Smooth muscle cell of the brain vasculature (primary cell): ENCODE data around the gene ELAC2.

Experiments
- DNase-seq: peaks from one replicate; pipeline ENCODE4 v3.0.0-alpha.2; 2012; ENCODE audit warnings: low read depth, low spot score

Gene ELAC2

DNA sequence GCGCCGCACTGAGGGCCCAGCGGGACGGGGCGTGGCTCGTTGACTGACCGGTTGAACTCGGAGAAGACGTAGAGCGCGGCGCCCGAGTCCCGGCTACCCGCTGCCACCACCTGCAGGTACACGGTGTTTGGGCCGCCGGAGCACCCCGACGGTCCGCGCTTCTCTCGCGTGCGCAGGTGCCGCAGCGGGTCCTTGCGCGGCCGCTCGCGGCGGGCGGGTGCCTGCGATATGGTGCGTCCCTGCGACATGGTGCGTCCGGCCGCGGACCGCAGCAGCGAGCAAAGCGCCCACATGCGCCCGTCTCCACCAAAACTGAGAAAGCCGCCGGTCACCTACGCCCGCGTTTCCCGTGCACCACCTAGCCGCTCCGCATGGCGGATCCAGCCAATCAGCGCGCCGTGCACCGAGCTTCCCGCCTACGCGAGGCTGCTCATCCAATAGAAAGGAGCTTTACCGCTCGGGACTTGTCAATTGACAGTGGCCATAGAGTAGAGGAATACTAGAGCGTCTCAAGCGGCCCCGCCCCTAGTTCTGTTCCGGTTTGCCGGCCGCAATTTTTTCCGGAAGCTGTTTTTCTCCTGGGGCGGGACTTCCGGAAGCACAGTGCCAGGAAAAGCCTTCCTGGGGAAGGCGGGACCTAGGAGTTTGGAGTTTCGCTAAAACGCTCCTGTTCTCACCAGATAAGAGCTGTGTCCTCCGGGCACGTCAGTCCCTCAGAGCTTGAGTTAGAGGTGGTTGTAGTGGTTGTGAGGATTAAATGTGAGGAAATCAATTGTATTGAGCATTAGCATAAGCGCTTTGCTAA, at the start of gene ELAC2:
Gene ELAC2 (minus strand): TSS at position 373 of the 805 bp plus-strand sequence. CDS start 80 bp downstream, at position 293.
- DNase-seq: peak; percentile 96

DNA sequence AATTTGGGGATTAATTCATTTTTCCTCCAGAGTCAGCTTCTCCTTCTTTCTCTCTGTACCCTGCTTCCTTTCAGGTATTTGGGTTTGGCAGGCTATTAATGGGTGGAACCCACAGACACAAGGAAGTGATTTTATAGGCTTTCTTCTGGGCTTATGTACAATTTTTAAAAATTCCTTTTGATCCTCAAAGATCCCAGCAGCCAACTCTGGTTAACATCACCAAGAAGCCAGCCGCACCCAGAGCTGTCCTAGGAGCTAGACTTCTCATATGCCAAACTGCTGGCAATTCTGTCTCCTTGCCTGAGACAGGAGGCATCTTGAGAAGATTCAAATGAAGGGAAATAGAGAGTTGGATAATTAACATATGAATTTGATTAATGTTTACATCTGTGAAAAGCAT, 47.2 kb upstream of the ELAC2 start:
- no peak for DNase-seq

DNA sequence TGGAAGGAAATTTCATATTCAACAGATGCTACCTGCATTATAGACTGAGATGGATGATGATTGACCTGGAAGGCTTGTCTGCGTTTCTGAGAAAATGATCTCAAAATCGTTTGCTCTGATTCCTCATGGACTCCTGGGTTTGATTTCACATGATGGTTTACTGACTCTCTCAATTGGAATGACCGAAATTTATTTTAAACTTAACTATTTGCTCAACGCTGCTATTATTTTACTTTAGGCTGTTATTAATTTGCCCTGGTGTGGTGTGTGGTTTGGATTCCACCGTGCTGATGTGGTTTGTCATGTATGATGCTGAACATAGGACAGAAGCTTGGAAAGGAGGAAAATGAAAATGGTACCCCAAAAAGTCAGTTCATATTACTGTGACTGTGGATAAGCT, 37.3 kb upstream of the ELAC2 start:
- no peak for DNase-seq

DNA sequence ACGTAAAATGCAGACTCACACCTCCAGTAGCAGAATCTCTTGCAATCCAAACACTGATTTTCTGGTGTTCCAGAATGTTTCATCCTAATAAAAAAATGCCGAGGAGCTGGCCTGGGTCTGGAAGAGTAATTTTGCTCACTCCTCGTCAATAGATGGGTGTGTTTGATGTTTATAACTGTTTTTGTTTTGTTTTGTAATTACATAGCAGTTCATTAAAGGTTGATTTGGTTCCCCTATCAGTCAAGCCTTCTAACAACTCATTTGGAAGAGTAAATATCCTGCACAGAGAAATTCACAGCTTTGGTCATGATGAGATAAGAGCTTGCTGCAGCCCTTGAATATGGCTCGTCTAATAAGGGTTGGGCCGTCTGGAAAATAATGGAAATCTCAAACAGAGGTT, 36.8 kb upstream of the ELAC2 start:
- DNase-seq: no peak

DNA sequence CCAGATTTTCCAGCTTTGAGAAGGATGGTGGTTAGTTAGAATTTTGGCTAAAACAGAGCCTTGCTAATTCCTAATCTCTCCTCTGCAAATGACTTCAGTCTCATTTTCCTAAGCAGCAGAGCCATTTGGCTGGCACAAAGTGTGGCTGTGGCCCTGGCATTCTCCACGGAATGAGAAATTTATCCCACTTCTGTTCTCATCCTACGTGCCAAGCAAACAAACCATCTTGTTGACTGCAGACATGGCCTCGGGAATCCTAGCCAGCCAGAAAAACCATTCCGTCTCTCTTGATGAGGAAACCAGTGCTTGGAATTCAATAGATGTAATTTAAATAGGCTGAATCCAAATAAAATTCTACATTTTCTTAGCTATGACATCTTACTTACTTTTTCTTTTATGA, 34.1 kb upstream of the ELAC2 start:
- no peak for DNase-seq

- no peak for DNase-seq
These were observed 29.3 kb upstream of the ELAC2 start for GRCh38 chr17:13047011-13047606.

GRCh38 chr17:13046361-13046760, 28.5 kb upstream of the ELAC2 start:
- DNase-seq: no peak

DNA sequence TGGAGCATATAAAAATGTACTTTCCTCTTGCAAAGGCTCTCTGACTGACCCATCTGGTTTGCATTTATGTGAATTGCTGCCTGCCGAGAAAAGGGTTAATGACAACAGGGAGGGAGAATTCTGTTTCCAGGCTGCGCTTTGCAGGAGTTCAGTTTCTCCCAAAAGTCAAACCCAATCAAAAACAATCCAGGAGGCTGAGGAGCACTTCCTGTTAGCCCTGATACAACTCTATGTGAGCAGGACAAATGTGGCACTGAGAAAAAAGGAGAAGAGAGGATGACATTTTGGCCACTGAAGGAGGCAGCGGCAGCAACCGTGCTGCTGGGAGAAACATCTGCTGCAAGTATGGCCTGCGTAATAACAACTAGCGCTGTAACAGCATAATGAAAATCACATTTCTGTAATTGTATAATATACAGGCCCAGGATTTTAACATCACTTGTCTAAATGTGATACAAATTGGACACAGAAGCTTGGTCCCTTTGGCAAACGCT, 26.8 kb upstream of the ELAC2 start:
- no peak for DNase-seq

DNA sequence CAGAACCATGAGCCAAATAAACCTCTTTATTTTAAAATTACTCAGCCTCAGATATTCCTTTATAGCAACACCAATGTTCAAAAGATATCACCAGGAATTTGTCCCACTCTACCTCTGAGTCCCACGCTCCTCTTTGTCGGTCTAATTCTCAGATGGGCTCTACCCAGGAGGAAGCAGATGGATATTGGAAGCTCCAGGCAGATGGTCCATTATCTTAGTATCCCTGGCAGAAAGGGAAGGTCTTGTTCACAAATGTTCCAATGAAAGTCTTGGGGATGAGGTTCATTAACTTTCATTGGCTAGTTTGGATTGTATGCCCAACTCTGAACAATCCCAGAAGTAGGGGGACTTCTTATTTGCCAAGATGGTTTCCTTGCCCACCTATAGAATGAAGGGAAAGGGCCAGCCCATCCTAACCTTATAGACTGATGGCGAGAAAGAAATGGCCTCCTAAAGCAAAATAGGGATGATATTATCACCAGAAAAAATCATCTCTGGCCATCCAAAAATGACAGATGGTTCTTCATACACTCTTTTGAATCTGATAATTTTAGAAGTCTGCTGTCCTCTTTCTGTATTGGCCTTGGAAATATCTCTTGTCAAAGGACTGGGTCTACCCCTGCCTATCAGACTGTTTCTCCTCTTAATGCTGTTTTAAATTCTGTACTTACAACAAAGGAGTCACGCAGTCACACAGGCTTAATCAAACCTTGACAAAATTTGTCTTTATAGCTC, 21.3 kb upstream of the ELAC2 start:
- no peak for DNase-seq

DNA sequence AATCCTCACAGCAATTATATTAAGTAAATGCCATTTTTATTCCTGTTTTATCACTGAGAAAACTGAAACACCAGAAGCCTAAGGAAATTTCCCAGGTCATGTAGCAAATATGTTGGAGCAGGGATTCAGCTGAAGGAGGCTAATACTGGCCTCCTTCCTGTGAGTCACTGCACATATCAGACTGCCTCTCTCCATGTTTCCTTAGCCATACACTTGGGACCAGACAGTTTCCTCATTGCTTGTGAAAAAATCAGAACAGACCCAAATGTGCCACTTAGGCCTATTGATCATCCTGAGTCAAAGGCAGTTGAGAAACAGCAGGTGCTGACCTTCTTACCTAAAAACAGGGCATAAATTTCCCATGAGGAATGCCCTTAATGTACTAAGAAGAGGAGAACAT, 18.9 kb upstream of the ELAC2 start:
- DNase-seq: no peak

DNA sequence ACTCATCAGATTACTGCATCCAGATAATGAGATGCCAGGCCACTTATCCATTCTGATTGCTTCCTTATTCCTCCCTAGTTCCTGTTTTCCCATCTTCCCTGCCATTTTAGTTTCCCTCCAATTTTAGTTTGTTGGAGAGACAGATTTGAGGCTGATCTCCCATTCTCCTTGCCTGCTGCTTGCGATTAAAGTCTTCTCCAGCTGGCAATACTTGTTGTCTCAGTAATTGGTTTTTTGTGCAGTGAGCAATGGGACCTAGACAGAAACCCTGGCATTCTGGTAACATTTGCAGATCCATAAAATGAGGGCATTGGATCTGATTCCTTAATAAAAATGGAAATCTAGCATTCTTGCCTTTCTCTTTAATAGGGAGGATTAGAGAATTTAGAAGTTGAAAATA, 17.6 kb upstream of the ELAC2 start:
- no peak for DNase-seq

DNA sequence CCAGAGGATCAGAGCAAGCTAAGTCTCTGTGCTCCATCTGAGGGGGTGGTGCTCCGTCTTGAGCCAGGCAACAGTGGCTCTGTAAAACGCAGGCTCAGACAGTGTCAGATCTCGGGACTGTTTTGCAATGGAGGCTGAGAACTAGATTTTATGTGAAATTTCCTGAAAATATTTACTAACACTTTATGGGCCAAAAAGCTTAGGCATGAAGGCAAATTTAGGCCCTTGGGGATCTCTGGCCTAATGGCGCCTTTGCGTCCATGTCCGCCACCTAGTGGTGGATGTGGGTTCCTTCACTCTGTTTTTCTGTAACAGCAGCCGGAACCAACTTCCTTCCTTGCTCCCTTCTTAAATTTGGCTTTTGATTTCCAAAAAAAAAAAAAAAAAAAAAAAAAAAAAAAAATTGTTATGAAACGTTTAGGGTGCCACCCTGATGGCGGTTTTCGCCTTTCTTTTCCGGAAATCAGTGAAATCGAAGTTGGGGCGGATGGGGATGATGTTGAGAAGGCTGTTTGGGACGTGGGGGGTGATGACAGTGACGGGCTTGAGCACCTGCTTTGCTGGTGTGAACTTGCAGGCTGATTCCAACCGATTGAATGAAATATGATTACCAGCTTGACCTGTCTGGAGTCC, 14.0 kb upstream of the ELAC2 start:
- no peak for DNase-seq

DNA sequence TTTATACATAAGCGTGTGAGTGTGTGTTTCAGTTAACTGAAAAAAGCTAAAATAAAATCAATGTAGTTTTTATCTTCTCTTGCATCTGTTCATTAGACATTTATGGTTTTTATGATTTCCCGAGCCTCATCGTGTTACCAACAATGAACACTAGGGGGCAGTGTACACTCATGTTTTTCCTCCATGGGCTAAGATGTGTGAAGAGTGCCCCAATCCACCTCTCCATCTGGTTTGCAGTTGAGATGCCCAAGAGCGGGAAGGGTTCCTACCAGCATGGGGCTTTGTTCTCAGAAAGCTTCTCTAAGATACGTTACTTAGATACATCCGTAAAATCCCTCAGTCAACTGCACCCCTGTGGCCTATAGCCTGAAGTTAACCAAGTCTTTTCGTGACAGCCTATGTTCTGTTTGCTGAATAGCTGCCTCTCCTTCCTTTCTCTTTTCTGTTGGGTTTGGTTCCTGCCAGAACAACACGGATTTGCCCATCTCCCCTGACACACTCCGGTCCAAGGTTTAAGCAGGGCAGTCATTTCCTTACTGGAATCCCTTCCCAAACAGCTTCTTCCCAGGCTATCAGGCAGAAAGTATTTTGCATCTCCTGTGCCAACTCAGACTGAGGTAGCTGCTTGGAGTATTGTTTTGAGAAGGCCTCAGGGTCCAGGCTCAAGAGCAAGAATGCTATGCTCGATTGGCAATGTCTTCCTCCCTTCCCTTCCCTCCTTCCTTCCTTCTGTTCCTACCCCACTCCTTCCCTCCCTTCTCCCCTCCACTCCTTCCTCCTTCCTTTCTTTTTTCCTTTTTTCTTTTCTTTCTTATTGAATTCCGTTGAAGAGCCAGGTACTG, 12.9 kb upstream of the ELAC2 start:
- DNase-seq: no peak

DNA sequence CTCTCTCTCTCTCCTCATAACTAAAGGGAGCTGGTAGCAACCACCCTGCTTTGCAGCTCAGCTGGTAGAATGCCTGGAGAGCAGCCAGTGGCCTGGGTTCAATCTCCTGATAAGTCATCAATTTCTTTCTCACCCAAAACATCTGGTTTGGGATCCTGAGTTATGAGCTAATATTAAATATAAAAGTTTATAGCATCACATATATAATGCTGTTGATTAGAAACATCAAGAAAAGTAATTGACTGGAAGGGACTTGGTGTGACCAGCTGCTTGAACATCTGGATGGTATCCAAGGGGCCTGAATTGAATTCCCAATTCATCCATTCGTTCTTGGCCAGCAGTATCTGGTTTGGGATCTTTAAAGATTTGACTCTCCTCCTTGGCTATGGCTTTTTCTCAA, 12.2 kb upstream of the ELAC2 start:
- no peak for DNase-seq

DNA sequence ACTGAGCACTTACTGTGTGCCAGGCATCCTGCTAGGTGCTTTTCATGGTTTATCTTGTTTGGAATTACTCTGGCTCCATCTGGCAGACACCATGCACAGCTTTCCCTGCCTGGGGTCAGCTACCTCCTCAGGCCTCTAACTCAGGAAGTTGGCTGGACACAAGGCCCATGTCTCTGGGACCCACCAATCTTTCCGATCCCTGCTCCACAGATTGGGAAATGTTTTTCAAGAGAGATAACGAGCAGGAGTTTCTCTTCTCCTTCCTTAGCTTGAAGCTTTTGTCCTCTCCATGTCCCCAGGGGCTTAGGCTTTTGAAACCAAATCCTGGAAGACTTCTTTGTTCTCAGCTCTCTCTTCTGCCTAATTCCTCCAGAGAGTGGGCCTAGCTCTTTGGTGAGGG, 11.5 kb upstream of the ELAC2 start:
- DNase-seq: no peak

DNA sequence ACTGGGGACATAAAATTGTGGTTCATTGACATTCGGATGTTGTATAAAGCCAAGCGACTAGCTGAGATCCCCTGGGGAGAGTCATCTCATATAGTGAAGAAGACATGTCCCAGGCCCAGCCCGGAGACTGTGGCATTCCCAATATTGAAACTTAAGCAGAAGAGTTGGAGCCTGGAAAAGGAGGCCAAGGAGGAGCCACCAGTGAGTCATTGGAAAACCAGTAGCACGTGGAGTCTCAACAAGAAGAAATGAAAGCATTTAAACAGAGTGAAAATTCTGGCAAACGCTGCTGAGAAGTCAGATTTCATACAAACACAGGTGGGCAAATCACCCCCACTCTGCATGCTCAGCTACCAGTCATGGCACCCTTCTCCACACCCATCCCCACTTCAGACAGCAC, 9.4 kb upstream of the ELAC2 start:
- no peak for DNase-seq

DNA sequence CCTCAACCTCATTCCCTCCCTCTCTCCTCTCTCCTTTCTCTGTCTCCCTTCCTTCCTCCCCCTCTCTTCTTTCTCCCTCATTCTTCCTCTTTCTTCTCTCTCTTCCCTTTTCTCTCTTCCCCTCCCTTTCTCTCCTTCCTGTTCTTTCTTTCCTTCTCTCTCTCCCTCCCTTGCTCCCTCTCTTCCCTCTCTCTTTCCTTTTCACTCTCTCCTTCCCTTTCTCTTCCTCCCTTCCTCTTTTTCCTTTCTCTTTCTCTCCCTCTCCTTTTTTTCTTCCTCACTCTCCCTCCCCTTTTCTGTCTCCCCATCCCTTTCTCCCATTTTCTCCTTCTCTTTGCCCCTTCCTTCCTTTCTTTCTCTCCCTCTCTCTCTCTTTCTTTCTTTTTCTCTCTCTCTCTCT, 7.9 kb upstream of the ELAC2 start:
- no peak for DNase-seq

DNA sequence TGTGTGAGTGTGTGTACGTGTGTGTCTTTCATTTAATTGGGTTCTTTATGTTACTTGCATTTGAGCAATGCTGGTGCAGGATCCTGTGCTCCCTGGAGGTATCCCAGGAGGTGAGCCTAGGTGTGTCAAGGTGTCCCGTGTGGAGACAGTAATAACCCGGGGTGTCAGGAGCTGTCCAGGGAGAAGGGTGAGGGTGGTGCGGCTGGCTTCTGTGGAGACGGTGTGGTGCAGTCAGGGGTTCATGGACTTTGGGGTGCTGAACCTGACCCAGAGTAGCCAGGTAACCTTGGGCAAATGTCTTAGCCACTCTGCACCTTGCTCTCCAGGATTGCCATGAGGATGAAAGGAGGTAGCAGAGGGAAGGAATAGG, 7.4 kb upstream of the ELAC2 start:
- DNase-seq: no peak

DNA sequence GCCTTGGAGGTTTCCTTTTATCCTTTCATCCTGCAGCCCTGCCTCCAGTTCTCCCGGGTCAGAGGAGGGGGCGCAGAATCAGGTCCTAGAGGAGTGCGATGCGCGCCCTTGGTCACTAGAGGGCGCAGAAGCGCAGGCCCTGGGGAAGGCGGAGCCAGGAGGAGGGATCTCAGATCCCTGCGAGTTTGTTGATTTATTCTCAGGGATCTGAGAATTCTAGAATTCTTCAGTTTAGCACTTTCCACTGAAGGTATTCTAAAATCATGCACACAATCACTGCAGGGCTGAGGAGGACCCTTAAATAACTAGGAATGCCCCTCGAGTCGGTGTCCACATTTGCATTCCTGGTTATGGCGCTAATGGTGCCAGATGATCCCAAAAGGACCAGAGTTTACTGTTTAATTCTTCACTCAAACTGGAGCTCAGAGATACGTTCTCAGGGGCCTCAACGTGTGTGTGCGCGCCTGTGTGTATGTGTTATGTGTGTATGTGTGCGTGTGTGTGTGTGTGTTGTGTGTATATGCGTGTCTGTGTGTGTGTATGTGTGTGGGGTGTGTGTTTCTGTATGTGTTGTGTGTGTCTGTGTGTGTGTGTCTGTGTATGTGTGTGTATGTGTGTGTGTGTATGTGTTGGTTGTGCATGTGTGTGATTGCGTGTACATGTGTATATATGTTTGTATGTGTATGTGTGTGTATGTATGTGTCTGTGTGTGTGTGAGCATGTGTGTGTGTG, 6.9 kb upstream of the ELAC2 start:
- no peak for DNase-seq

- no peak for DNase-seq
These were observed 6.2 kb upstream of the ELAC2 start for GRCh38 chr17:13024016-13024415.
